ENCODE measurements around the gene CLDN10. TPM values are rescaled to one million over a fixed set of nuclear protein-coding genes. Genes with fewer than 3 reads are reported as not detected.

The CLDN10 gene
- total RNA-seq, 3 donors from 2014 or later, result 0.64 to 2.0 (median 1.0) TPM

DNA sequence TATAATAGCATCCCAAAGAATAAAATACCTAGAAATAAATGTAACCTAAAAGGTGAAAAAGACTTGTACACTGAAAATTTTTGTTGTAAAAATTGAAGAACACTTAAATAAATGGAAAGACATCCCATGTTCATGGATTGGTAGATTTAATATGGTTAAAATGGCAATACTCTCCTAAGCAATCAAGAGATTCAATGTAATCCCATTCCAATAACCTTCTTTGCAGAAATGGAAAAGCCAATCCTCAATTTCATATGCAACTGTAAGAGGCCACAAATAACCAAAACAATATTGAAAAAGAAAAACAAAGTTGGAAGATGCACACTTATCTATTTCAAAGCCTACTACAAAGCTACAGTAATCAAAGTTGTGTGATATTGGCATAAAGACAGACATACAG, 74.2 kb downstream of the CLDN10 start:
- intact Hi-C loops (cut with DNase I; ENCODE audit: low total_unique reads), result loop anchor here (10.0 kb wide), 1 partner anchor 208 kb away; no protein-coding TSS in a partner anchor
- Histone ChIP-seq H3K4me1 (no peaks in the 10 kb centered on the region), H3K27me3 (no peaks in the 10 kb centered on the region), H3K9me3 (peaks cover 0 to 8% of the 10 kb centered on the region in 2 donors), H3K4me3 (no peak overlapping the region), H3K36me3 (no peaks in the 10 kb centered on the region), H3K27ac (no peak overlapping the region)
- DNase-seq (ENCODE audit: low spot score in 2 of 2), result no peak
- TF ChIP-seq, protein P1, sequence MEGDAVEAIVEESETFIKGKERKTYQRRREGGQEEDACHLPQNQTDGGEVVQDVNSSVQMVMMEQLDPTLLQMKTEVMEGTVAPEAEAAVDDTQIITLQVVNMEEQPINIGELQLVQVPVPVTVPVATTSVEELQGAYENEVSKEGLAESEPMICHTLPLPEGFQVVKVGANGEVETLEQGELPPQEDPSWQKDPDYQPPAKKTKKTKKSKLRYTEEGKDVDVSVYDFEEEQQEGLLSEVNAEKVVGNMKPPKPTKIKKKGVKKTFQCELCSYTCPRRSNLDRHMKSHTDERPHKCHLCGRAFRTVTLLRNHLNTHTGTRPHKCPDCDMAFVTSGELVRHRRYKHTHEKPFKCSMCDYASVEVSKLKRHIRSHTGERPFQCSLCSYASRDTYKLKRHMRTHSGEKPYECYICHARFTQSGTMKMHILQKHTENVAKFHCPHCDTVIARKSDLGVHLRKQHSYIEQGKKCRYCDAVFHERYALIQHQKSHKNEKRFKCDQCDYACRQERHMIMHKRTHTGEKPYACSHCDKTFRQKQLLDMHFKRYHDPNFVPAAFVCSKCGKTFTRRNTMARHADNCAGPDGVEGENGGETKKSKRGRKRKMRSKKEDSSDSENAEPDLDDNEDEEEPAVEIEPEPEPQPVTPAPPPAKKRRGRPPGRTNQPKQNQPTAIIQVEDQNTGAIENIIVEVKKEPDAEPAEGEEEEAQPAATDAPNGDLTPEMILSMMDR (IDR thresholded peaks at IDR 0.05), result no peak
- TF ChIP-seq POLR2A (IDR thresholded peaks at IDR 0.05), result no peak
- no peak for TF ChIP-seq POLR2AphosphoS5 (IDR thresholded peaks at IDR 0.05)

DNA sequence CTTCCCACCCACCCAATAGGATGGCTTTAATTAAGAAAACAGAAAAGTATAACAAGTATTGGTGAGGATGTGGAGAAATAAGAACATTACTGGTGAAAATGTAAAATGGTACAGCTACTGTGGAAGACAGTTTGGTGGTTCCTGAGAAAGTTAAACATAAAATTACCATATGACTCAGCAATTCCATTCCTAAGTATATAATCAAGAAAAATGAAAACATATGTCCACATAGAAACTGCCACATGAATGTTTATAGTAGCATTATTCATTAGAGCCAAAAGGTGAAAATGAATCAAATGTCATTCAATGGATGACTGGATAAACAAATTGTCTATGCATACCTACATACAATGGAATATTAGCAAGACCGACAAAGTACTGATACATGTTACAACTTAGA, 75.1 kb downstream of the CLDN10 start:
- Histone ChIP-seq H3K27ac (no peak overlapping the region), H3K36me3 (no peaks in the 10 kb centered on the region), H3K27me3 (no peaks in the 10 kb centered on the region), H3K4me3 (no peak overlapping the region), H3K9me3 (peaks cover 0 to 8% of the 10 kb centered on the region in 2 donors), H3K4me1 (no peaks in the 10 kb centered on the region)
- intact Hi-C loops (cut with DNase I; ENCODE audit: low total_unique reads), result loop anchor here (10.0 kb wide), 1 partner anchor 207 kb away; no protein-coding TSS in a partner anchor
- no peak for DNase-seq (ENCODE audit: low spot score in 2 of 2)
- no peak for TF ChIP-seq POLR2A (IDR thresholded peaks at IDR 0.05)
- TF ChIP-seq, protein P1 (IDR thresholded peaks at IDR 0.05), result no peak
- no peak for TF ChIP-seq POLR2AphosphoS5 (IDR thresholded peaks at IDR 0.05)

DNA sequence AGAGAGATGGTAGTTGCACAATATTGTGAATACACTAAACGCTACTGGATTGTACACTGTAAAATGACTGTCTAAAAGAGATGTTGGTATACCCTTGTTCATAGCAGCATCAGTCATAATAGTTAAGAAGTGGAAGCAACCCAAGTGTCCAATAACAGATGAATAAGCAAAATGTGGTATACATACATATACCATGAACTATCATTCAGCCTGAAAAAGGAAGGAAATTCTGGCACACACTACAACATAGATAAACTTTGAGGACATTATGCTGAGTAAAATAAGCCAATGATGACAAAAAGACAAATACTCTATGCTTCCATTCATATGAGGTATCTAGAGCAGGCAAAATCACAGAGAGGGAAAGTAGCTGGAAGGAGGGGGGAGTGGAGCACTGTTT, 76.0 kb downstream of the CLDN10 start:
- no peak overlapping the region for H3K4me3 ChIP-seq
- intact Hi-C loops (cut with DNase I; ENCODE audit: low total_unique reads), result loop anchor here (10.0 kb wide), 1 partner anchor 206 kb away; no protein-coding TSS in a partner anchor
- H3K36me3 ChIP-seq, result no peaks in the 10 kb centered on the region
- TF ChIP-seq POLR2A (IDR thresholded peaks at IDR 0.05) (no peak), POLR2AphosphoS5 (IDR thresholded peaks at IDR 0.05) (no peak)
- TF ChIP-seq, protein P1 (IDR thresholded peaks at IDR 0.05), result no peak
- H3K4me1 ChIP-seq, result no peaks in the 10 kb centered on the region
- no peak overlapping the region for H3K27ac ChIP-seq
- no peak for DNase-seq (ENCODE audit: low spot score in 2 of 2)
- no peaks in the 10 kb centered on the region for H3K27me3 ChIP-seq
- H3K9me3 ChIP-seq, result peaks cover 0 to 8% of the 10 kb centered on the region in 2 donors

DNA sequence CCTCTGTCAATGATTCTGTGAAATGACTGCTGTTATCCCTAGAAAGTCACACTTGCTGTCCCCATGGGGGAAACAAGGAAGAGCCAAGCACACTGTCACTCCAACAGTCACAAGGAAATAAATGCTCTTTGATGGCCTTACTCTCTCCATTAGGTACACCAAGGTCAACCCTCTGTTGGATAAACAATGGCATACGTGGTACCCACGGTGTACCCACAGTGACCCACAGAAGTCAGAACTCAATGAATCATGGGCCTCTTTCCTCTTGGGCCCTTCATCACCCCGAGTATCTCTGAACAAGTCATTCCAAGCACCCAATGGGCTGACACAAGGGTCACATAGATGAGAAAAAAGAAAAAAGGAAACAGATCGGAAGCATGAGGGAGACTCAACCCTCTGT, 76.6 kb downstream of the CLDN10 start:
- no peak overlapping the region for H3K4me3 ChIP-seq
- H3K4me1 ChIP-seq, result no peaks in the 10 kb centered on the region
- no peaks in the 10 kb centered on the region for H3K27me3 ChIP-seq
- H3K36me3 ChIP-seq, result no peaks in the 10 kb centered on the region
- intact Hi-C loops (cut with DNase I; ENCODE audit: low total_unique reads), result loop anchor here (10.0 kb wide), 1 partner anchor 206 kb away; no protein-coding TSS in a partner anchor
- no peak for DNase-seq (ENCODE audit: low spot score in 2 of 2)
- TF ChIP-seq POLR2AphosphoS5 (IDR thresholded peaks at IDR 0.05), result no peak
- no peak for TF ChIP-seq POLR2A (IDR thresholded peaks at IDR 0.05)
- TF ChIP-seq, protein P1 (IDR thresholded peaks at IDR 0.05), result no peak
- peaks cover 0 to 8% of the 10 kb centered on the region in 2 donors for H3K9me3 ChIP-seq
- no peak overlapping the region for H3K27ac ChIP-seq

Other genes with a start within 250 kb of the CLDN10 start
- 10 to 100 TPM; 10.2 to 20.3 (median 10.4) TPM for gene DZIP1, start 92.0 kb downstream of the CLDN10 start, total RNA-seq
- gene DNAJC3, start 124.4 kb downstream of the CLDN10 start, total RNA-seq, result 10 to 100 TPM; 44.3 to 62.3 (median 60.3) TPM